Esophagus squamous epithelium (tissue), 4 donors: ENCODE measurements around the gene CTNNA1.

ENCODE experiments used
- POLR2A ChIP-seq, 4 donors: fragments of 450-650 bp; IDR thresholded peaks; one replicate each; pipeline ENCODE4 v1.6.1; 2017; ENCODE audit warnings: antibody characterized with exemption in 4 of 4, mild to moderate bottlenecking in 4 of 4, moderate library complexity in 3 of 4
- TF ChIP-seq, protein P1 (sequence below), 6 experiments: fragments of 450-650 bp in 4 of 6; fragments of 200-600 bp in 2 of 6; sonication (generic) in 2 of 6; IDR thresholded peaks; one replicate each; pipeline ENCODE4 v1.5.1; 2016 to 2019; ENCODE audit warnings: antibody characterized with exemption in 6 of 6, mild to moderate bottlenecking in 4 of 6, moderate library complexity in 4 of 6

DNA sequence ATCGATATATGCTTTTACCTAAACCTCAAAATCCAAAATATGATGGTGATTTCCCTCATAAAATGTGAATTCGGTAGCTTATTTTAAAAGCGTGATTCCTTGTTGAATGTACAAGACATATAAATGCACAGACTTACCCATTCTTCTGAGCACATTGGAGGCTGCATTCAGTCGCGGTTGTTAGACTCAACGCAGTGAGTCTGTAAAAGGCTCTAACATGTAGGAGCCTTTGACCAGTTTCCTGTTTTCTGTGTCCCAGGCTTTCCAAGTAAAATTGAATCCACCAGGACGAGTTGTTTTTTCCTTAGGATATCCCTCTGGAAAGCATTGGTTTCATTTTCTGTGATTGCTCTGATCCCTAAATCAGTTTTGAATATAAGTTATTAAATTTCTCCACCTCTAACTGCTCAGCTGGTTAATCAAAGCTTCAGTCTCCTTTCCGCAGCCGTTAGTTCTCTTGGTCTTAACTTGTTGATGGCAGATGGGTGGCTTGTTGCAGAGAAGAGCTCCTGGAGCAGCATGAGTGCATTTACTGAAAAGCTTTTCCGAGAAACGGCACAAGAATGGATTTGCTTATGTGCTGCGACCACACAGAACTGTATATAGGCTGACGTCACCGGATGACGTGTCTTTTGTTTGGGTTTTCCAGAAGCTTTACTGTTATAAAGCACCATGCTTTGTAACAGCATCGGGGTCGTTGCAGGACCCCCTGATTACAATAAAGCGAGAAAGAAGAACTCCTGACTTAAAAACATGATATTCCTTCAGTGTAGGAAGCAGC is 121.7 kb downstream of the CTNNA1 start, which contains the start of gene LRRTM2:
- TF ChIP-seq, protein P1, sequence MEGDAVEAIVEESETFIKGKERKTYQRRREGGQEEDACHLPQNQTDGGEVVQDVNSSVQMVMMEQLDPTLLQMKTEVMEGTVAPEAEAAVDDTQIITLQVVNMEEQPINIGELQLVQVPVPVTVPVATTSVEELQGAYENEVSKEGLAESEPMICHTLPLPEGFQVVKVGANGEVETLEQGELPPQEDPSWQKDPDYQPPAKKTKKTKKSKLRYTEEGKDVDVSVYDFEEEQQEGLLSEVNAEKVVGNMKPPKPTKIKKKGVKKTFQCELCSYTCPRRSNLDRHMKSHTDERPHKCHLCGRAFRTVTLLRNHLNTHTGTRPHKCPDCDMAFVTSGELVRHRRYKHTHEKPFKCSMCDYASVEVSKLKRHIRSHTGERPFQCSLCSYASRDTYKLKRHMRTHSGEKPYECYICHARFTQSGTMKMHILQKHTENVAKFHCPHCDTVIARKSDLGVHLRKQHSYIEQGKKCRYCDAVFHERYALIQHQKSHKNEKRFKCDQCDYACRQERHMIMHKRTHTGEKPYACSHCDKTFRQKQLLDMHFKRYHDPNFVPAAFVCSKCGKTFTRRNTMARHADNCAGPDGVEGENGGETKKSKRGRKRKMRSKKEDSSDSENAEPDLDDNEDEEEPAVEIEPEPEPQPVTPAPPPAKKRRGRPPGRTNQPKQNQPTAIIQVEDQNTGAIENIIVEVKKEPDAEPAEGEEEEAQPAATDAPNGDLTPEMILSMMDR (IDR thresholded peaks at IDR 0.05) = no peak
- TF ChIP-seq POLR2A (IDR thresholded peaks at IDR 0.05) = no peak
